ENCODE data around the gene KDR. TPM values are rescaled to one million over a fixed set of nuclear protein-coding genes. Genes with fewer than 3 reads are reported as not detected.

Gene KDR
- total RNA-seq, 1 experiment from 2014 or later, result 1.1 TPM

DNA sequence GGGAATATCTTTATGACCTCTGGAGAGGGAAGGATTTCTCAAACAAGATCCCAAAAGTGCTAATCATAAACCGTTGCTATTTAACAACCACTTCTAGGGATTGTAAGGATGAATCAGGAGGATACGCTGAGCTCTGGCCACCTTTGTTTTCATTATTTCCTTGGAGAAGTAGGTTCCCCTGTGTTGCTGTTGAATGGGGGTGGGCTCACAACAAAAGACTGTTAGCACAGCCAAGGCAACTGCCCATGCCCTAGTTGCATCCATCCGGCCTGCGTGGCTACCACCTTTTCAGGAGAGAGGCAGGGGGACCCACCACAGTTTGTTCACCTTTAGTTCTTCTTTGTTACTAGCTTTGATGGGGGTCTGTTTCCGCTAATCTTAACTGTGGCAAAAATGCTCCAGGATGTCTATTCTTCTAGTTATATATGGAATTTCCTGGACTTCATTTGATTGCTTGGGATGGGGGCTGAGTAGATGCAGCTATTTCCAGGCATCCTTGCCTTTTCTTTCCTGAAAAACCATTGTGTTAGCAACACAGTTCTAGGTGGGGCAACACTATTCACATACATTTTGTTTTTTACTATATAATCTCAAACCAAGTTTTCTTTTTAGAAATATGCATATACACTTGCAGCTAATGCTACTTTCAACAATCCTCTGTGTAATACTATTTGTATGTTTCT lies 95.4 kb downstream of the KDR start:
- DNase-seq (ENCODE audit: low read depth), result no peak

DNA sequence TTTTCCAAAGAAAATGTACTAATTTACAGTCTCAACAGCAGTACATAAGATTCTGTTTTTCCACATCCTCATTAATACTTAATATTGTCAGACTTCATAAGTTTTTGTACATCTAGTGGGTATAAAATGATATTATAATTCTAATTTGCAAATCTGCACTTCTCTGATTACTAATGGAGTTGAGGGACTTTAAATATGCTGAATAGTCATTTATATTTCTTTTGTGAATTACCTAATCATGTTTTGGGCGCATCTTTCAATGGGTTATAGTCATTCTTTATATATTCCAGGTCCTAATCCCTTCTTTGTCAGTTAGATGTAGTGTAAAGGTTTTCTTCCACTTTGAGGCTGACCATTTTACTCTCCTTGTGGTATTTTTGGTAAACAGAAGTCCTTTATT lies 96.1 kb downstream of the KDR start:
- DNase-seq (ENCODE audit: low read depth), result no peak

Other genes starting within 250 kb of the KDR start
- 4.8 and 5.4 TPM in 2 replicates for gene SRD5A3, start 220.6 kb upstream of the KDR start, total RNA-seq (2014; rRNA removed; shearing (Covaris generic))